Measurements from ENCODE around the gene TTLL10.

GRCh38 chr1:1237874-1238701 is 64.4 kb downstream of the TTLL10 start:
- TF ChIP-seq CTCF (conservative IDR thresholded peaks at IDR 0.05; ENCODE audit: low read depth, low read length) (no peak), RAD21 (IDR thresholded peaks at IDR 0.05; ENCODE audit: low read length) (no peak), USF2 (IDR thresholded peaks at IDR 0.05; ENCODE audit: low read depth, low read length) (no peak), RCOR1 (IDR thresholded peaks at IDR 0.05; ENCODE audit: insufficient replicate concordance, low read length) (no peak), SMC3 (IDR thresholded peaks at IDR 0.05; ENCODE audit: low read depth, low read length) (no peak), RFX5 (IDR thresholded peaks at IDR 0.05; ENCODE audit: low read depth, low read length) (no peak), CHD1 (IDR thresholded peaks at IDR 0.05; ENCODE audit: low read depth, low read length) (no peak), BHLHE40 (IDR thresholded peaks at IDR 0.05; ENCODE audit: low read depth, low read length) (no peak), POLR2A (IDR thresholded peaks at IDR 0.05; ENCODE audit: low read depth, low read length) (no peak), MXI1 (IDR thresholded peaks at IDR 0.05; ENCODE audit: borderline replicate concordance, low read depth, low read length) (no peak), FOS (IDR thresholded peaks at IDR 0.05; ENCODE audit: low read depth, low read length) (no peak), CEBPB (IDR thresholded peaks at IDR 0.05; ENCODE audit: low read depth, low read length) (peak; percentile 65), MAZ (IDR thresholded peaks at IDR 0.05; ENCODE audit: borderline replicate concordance, low read depth, low read length) (no peak), ELK1 (IDR thresholded peaks at IDR 0.05; ENCODE audit: borderline replicate concordance, low read depth, low read length) (no peak)
